NCI-H2029 treated with DMSO at 0.1 percent for 48 hours (cell line): ENCODE measurements around the gene SRA1.
"Not testable (repeated sequence)": the region's sequence is repeated elsewhere in the genome, so short reads cannot be mapped to it uniquely, and the experiment has no call there.

ENCODE experiments used
- DNase-seq: peaks from one replicate; lab custom pipeline; 2025; lab: John Stamatoyannopoulos, UW

Gene SRA1

GRCh38 chr5:140557136-140557805 is at the start of gene SRA1:
TSS of gene SRA1 (minus strand) at chr5:140557473. CDS start at chr5:140557452, 21 bp downstream.
- DNase-seq: peak; percentile 59

GRCh38 chr5:140607031-140607430 is 49.8 kb upstream of the SRA1 start:
- no peak for DNase-seq

GRCh38 chr5:140605879-140606278 is 48.6 kb upstream of the SRA1 start:
- no peak for DNase-seq

- no peak for DNase-seq
These were observed 46.5 kb upstream of the SRA1 start for GRCh38 chr5:140603734-140604133.

- DNase-seq: not testable (repeated sequence)
These were observed 46.1 kb upstream of the SRA1 start for GRCh38 chr5:140603446-140603698.

GRCh38 chr5:140602147-140602546 is 44.9 kb upstream of the SRA1 start:
- DNase-seq: no peak

GRCh38 chr5:140600096-140600495 is 42.8 kb upstream of the SRA1 start:
- no peak for DNase-seq

- no peak for DNase-seq
These were observed 41.6 kb upstream of the SRA1 start for GRCh38 chr5:140598836-140599235.

GRCh38 chr5:140596321-140596741 is 39.1 kb upstream of the SRA1 start:
- DNase-seq: no peak

GRCh38 chr5:140595538-140596300 is 38.4 kb upstream of the SRA1 start:
- DNase-seq: peak; percentile 19

- no peak for DNase-seq
These were observed 36.9 kb upstream of the SRA1 start for GRCh38 chr5:140594169-140594568.

- DNase-seq: not testable (repeated sequence)
These were observed 35.8 kb upstream of the SRA1 start for GRCh38 chr5:140593070-140593469.

- no peak for DNase-seq
These were observed 34.6 kb upstream of the SRA1 start for GRCh38 chr5:140591747-140592372.

- DNase-seq: no peak
These were observed 33.6 kb upstream of the SRA1 start for GRCh38 chr5:140590861-140591260.

GRCh38 chr5:140588311-140589070 is 31.2 kb upstream of the SRA1 start:
- no peak for DNase-seq

GRCh38 chr5:140587495-140587894 is 30.2 kb upstream of the SRA1 start:
- no peak for DNase-seq

GRCh38 chr5:140579188-140579747 is 22.0 kb upstream of the SRA1 start:
- DNase-seq: not testable (repeated sequence)

- no peak for DNase-seq
These were observed 19.5 kb upstream of the SRA1 start for GRCh38 chr5:140576776-140577201.

GRCh38 chr5:140575309-140575708 is 18.0 kb upstream of the SRA1 start:
- DNase-seq: no peak

- no peak for DNase-seq
These were observed 16.9 kb upstream of the SRA1 start for GRCh38 chr5:140574165-140574564.

GRCh38 chr5:140573683-140574082 is 16.4 kb upstream of the SRA1 start:
- no peak for DNase-seq

- DNase-seq: no peak
These were observed 13.8 kb upstream of the SRA1 start for GRCh38 chr5:140571105-140571504.
